Measurements from ENCODE around the gene EVPL.
A peak's percentile ranks its signal among the peaks of the same experiment; 100 is the strongest.
"Not testable (repeated sequence)": the region's sequence is repeated elsewhere in the genome, so short reads cannot be mapped to it uniquely, and the experiment has no call there.

Gene EVPL

DNA sequence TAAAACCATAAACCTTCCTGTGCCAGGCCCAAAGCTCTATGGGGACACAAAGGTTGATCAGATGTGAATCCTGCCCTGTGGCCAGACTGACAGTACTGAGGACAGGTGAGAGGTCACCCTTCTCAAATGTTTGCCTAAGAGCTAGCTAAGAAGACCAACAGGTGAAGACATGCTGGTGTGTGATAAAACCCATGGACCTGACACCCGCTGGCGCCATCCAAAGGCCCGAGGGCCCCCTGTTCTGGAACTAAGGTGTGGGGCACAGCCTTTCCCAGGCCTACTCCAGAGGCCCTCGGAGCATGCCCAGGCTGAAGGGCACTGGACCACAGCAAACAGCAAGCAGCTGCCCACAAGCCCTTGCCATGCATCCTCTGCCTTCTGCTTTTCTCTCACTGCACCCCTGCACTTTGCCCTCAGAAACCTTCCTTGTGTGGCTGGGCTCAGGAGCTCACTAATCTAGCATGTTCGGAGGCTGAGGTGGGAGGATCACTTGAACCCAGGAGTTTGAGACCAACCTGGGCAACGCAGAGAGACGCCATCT, 31.7 kb downstream of the EVPL start:
- DNase-seq: no peak

DNA sequence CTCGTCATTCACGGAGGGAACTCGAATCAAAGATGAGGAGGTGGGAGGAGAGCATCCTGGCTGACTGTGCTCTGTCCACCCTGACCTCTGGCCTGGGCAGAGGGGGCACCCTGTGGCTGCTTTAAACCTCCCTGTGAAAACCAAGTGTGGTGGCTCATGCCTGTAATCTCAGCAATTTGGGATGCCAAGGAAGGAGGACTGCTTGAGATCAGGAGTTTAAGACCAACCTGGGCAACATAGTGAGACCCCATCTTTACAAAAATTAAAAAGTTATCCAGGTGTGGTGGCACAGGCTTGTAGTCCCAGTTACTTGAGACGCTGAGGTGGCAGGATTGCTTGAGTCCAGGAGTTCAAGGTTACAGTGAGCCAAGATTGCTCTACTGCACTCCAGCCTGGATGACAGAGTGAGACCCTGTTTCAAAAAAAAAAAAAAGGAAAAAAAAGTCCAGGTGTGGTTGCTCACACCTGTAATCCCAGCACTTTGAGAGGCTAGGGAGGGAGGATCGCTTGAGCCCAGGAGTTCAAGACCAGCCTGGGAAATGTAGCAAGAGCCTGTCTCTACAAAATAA, 32.2 kb downstream of the EVPL start:
- no peak for DNase-seq

DNA sequence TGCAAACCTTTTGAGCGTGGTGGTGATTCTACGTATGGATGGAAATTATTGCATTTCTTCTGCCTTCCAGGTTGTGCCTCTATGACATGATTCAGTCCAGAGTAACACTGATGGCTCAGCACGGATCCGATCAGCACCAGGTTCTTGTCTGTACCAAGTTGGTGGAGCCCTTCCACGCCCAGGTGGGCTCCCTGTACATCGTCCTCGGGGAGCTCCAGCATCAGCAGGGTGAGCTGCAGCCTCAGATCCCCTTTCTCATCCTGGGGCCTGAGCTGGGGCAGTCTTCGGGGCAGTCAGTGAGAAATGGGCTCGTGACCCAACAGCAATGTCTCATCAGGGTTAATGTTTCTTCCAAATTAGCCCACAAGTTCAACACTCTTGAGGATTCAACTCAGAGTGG, 35.7 kb downstream of the EVPL start:
- DNase-seq: no peak

DNA sequence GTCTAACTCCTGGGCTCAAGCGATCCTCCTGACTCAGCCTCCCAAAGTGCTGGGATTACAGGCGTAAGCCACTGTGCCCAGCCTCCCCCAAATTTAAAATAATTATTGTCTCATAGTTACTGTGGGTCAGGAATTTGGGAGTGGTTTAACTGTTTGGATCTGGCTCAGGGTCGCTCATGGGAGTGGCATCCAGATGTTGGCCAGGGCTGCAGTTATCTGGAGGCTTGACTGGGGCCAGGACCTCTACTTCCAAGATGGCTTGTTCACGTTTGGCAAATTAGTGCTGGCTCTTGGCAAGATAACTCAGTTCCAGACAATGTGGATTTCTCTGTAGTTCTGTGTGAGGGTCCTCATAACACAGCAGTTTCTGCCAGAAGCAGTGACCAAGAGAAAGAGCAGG, 40.1 kb downstream of the EVPL start:
- no peak for DNase-seq

DNA sequence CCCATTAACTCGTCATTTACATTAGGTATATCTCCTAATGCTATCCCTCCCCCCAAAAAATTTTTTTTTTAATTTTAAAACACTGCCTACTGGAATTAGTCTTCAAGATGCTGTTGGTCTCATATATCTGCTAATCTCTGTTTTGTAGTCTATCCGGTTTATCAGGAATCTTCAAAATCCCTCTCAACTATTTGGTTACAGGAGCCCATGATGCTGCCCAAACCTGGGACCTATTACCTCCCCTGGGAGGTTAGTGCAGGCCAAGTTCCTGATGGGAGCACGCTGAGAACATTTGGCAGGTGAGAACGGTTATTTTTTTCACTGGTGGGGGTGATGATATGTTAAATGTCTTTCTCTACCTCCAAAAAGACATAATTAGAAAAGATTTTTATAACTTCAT, 41.1 kb downstream of the EVPL start:
- DNase-seq: no peak

DNA sequence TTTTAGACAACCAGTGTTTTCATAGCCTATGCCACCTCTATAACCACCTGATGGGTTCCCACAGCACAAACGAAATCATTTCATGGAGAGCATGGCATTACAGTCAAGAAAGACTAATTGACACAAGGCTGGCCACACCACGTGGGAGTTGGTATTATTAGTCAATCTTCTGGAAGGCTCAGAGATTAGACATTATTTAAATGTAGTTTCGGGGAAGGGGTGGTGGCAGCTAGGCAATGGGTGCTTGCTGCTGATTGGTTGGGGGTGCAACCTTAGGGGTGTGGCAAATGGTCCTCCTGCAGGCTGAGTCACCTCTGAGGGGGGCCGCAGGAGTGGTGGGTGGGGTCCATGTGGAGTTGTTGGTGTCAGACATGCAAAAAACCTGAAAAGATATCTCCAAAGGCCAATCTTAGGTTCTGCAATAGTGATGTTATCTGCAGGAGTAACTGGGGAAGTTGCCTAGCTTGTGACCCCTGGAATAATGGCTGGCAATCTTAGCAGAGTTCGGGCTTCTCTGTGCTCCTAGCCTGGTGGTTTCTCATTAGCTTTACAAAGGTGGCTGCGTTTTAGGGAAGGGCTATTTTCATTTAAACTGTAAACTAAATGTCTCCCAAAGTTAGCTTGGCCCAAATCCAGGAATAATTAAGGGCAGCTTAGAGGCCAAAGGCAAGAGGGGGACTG, 43.5 kb downstream of the EVPL start:
- DNase-seq: no peak

DNA sequence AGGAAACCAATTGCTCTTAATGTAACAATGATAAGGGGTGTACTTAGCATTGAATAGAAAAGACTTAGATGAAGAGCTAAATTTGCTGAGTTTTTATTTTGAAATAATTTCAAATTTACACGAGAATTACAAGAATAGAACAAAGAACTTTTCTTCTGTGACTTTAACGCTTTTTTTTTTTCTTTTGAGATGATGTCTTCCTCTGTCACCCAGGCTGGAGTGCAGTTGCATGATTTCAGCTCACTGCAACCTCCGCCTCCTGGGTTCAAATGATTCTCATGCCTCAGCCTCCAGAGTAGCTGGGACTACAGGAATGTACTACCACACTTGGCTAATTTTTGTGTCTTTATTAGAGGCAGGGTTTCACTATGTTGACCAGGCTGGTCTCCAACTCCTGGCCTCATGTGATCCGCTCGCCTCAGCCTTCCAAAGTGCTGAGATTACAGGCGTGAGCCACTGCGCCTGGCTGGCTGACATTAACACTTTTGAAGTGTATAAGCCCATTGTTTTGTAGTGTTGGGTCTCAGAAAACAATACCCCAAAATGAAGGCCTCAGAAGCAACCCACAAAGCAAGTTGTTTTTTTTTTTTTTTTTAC, 46.0 kb downstream of the EVPL start:
- DNase-seq: no peak

DNA sequence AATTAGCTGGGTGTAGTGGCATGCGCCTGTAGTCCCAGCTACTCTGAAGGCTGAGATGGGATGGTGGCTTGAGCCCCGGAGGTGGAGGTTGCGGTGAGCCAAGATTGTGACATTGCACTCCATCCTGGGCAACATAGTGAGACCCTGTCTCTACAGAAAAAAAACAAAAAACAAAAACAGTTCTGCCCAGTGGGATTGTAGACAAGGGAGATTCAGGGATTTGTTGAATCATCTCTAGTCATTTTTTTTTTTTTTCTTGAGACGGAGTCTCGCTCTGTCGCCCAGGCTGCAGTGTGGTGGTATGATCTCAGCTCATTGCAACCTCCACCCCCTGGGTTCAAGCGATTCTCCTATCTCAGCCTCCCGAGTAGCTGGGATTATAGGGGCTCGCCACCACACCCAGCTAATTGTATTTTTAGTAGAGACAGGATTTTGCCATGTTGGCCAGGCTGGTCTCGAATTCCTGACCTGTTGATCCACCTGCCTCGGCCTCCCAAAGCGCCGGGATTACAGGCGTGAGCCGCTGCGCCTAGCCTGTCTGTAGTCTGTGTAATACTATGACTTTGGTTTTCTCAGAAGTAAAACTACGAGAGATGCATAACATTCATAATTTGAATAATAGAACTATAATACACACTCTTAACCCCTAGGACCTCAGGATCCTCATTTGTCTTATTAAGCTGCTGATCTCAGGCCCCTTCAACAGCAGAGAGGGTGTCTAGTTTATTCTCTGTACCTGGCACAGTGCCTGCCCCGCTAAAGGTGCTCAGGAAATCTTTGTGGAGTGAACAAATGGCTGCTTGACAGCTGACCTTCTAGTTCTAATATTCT, 46.7 kb downstream of the EVPL start:
- DNase-seq: peak; percentile 12

DNA sequence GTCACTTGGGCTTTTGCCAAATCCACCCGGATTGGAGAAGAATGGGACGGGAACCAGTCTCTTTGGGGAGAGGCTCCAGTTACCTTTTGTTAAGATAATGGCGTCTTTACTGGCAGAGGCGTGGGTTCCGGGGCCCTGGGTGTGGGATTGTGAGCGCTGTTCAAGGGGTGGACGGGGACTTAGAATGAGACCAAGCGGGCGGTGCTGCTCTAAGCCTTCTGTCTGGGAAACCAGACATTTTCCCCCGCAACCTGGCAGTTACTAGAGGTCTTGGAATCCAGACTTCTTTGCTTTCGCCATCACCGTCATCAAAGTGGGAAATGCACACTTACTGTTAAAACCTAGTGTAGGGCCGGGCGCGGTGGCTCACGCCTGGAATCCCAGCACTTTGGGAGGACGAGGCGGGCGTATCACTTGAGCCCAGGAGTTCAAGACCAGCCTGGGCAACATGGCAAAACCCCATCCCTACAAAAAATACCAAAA, 47.4 kb downstream of the EVPL start:
- no peak for DNase-seq

DNA sequence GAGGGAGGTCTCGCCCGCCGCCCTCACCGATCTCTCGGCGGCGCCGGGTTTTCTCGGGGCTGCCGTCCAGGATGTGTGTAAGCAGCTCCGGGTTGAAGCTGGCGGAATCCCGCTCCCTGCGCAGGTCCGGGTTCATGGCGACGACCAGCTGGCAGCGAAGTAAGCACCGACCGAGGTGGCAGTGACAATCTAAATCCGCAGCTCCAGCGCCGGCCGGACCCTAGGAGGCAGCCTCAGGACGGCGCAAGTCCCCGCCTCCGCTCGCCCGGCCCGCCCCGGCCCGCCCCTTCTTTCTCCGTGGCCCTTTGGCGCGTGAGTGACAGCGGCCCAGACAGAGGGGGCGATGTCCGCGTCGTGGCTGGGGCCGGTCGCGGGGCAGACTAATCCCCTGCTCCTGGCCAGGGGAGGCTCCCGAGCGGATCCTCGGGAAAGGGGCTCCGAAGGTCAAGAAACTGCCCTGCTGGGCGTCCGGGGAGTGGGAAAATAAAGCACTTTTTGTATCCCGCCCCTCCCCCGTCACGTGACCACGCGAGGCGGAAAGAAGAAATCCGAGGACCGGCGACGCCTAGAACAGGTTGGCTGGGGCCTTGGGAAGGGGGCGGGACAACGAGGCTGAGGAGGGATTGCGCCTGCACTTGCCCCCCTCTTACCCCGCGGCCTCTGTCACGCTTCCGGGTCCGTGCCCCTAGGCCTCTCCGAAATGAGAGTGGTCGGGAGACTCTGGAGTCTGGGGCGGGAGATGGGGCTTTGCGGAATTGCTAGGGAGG, 48.0 kb downstream of the EVPL start, which contains the start of the genes ACOX1 and TEN1:
TSS of gene ACOX1 (minus strand) at position 229 of the 767 bp plus-strand sequence. CDS start at position 136, 93 bp downstream.
TSS of gene TEN1 (plus strand) at position 303 of the 767 bp plus-strand sequence. CDS start 6,953 bp downstream, outside the sequence.
- DNase-seq: peak; percentile 88

DNA sequence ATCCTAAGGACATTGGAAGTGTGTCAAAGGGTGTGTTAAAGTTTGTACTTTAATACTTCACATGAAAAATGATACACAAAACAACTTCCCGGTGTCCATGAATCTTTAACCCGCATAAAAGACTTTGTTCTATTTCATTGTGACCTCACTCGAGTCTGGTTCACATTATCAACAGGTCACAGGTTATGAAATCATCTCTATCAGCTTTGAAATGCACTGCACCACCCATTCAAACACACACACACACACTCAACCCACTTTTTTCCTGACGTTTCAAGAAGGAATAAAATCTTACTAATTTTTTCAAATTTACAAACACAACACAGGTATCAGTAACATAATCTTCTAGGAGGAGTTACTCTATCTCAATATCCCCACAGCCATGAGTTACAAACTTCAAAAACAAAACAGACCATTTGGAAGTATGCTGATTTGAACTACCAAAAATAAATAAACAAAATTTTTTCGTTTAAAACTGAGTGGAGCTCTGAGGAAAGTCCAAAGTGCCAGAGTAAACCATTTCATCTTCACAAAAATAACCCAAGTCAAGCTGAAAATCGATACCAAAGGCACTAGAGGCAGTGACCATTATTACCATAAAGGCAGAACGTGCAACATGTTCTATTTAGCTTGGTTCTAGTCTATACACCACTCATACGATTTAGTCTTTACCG, 50.8 kb downstream of the EVPL start:
- DNase-seq: no peak

DNA sequence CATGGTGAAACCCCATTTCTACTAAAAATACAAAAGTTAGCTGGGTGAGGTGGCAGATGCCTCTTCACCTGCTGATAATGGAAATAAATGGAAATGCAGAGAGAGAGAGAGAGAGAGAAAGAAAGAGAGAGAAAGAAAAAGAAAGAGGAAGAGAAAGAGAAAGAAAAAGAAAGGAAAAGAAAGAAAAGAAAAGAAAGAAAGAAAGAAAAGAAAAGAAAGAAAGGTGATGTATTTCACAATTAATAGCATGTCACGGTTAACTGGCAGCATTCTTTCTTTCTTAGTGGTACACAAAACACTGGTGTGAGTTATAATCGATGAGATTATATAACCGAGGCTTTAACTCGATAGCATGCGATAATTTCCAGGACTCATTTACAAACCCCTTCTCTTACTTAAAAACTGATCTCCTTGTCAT, 51.3 kb downstream of the EVPL start:
- DNase-seq: no peak

DNA sequence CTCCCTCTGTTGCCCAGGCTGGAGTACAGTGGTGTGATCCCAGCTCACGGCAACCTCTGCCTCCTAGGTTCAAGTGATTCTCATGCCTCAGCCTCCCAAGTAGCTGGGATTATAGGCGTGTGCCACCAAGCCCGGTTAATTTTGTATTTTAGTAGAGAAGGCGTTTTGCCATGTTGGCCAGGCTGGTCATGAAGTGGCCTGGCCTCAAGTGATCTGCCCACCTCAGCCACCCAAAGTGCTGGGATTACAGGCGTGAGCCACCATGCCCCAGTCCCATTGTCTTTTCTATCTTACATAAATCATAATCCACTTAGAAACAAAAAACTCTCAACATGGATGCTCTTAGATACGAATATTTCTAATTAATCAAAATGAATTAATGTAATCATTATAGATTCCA, 51.9 kb downstream of the EVPL start:
- not testable (repeated sequence) for DNase-seq

DNA sequence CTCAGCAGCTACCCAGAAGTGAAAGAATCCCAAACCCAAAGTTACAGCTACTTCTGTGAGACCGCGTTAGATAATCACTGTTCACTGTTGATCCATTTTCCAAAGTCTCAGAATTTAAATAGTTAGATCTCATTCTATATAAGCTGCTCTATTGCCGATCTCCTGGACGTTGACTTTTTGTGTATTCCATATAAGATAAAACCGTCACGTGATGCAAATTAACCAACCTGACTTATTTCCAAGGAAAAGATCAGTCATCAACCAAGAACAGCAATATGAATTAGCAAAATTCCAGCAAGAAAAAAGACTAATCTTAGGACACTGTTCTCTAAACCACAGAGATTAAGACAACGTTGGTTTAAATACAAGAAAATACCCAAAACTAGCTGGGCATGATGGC, 56.5 kb downstream of the EVPL start:
- no peak for DNase-seq

DNA sequence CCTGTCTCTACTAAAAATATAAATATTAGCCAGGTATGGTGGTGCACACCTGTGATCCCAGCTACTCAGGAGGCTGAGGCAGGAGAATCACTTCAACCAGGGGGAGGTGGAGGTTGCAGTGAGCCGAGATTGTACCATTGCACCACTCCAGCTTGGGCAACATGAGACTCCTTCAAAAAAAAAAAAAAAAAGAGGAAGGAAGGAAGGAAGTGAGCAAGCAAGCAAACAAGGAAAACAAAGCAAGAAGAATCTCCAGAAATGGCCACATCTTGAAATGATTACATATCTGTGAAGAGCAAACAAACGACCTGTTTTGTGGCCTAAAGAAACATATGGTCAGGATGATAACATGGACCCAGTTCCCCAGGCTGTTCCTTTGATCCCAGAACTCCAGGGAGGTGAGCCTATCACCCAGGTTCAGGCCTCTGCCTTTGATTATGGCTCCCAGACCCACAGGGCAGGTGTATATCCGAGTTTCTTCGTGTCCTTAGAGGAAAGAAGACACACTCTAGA, 57.0 kb downstream of the EVPL start:
- no peak for DNase-seq

DNA sequence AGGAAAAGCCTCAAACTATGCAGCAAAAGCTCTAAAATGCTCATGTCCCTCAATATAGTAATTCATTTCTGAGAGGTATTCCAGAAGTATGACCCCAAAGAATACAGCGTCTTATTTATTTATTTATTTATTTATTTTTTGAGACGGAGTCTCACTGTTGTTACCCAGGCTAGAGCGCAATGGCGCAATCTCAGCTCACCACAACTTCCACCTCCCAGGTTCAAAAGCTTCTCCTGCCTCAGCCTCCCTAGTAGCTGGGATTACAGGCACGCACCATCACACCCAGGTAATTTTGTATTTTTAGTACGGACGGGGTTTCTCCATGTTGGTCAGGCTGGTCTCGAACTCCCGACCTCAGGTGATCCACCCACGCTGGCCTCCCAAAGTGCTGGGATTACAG, 58.1 kb downstream of the EVPL start:
- not testable (repeated sequence) for DNase-seq

DNA sequence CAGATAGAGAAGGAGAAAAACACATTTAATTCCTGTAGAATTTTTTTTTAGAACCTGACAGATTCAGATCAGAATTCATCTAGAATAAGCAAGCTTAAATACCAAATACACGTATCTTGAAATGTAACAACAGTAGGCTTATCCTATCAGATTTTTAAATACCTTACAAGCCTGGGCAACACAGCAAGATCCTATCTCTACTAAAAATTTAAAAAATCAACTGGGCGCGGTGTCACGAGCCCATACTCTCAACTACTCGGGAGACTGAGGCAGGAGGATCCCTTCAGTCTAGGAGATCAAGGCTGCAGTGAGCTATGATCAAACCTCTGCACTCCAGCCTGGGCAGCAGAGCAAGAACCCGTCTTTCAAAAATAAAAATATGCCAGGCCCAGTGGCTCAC, 61.6 kb downstream of the EVPL start:
- no peak for DNase-seq

DNA sequence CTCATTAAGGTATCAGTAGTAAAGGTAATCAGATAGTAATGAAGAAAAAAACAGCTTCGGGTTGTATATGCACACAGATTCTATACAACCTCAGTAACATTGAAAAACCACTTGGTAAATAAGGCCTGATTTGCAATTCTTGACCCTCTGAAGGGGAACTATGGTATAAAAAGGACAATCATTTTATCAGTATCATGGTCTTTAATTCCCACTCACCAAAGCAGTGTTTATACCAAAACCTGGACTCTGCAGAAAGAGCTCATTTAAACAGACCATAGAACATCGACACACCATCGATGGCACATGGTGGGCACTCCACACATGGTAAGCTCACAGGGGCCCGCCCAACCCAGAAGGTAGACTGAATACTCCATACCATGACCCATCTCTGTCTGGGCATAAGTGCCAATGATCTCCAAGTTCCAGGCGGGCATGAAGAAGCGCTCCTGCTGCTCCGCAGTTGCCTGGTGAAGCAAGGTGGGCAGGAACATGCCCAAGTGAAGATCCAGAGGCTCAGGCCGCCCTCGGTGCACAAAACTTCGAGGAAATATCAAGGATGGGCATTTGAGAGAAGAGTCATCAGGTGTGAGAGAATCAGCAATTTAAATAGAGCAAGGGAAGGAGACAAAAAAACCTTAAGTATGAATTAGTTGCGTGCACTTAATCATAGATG, 67.1 kb downstream of the EVPL start:
- no peak for DNase-seq

DNA sequence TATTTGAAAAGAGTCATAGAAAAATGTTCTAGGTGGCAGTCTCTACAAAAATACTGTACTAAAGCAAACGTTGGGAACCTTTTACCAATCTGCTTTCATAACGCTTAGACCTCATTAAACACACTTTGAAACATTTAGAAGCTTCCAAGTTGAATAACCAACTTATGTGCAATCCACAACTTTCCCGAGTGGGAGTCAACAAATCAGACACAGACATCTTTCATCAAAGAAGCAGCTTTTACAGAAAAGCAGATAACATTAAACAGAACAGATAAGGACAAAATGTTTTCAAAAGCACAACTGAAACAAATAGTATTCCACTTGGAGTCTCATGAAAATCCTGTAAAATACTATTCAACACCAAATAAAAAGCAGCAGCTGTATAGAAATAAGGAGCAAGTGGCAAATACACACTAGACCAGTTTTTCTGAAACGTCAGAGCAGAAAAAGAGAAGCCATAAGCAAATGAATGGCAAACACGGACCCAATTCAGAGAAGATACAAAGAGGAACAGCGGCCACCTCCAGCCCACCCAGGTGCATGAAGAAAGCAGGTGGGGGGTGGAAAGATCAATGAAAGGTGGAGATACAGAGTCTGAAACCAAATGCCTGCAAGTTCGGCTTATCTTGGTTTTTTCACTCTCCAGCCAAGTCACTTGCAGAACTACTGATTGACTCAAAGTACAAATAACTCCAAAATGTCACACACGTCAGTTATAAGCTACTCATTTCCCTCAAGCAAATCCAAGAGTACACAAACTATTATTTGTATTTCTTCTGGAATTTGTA, 67.9 kb downstream of the EVPL start:
- no peak for DNase-seq
